ENCODE measurements around the gene SAXO1. TPM values are rescaled to one million over a fixed set of nuclear protein-coding genes. Genes with fewer than 3 reads are reported as not detected.

SAXO1 gene
- total RNA-seq, 1 experiment from 2014 or later, result 0.09 TPM

- no peak overlapping the region for H3K4me3 Mint-ChIP-seq
- no peak for ATAC-seq
- no peak for TF ChIP-seq CBFB (CRISPR knock-in tag; IDR thresholded peaks at IDR 0.05; ENCODE audit: low read depth)
- TF ChIP-seq ELF4 (CRISPR knock-in tag; IDR thresholded peaks at IDR 0.05; ENCODE audit: low read depth), result no peak
- no peak for TF ChIP-seq FOXP1 (CRISPR knock-in tag; IDR thresholded peaks at IDR 0.05; ENCODE audit: borderline replicate concordance)
- TF ChIP-seq MLX (CRISPR knock-in tag; IDR thresholded peaks at IDR 0.05), result no peak
- no peak for TF ChIP-seq NFATC4 (CRISPR knock-in tag; IDR thresholded peaks at IDR 0.05)
- no peak for TF ChIP-seq FOXJ3 (CRISPR knock-in tag; IDR thresholded peaks at IDR 0.05; ENCODE audit: borderline replicate concordance)
- TF ChIP-seq, protein P1, sequence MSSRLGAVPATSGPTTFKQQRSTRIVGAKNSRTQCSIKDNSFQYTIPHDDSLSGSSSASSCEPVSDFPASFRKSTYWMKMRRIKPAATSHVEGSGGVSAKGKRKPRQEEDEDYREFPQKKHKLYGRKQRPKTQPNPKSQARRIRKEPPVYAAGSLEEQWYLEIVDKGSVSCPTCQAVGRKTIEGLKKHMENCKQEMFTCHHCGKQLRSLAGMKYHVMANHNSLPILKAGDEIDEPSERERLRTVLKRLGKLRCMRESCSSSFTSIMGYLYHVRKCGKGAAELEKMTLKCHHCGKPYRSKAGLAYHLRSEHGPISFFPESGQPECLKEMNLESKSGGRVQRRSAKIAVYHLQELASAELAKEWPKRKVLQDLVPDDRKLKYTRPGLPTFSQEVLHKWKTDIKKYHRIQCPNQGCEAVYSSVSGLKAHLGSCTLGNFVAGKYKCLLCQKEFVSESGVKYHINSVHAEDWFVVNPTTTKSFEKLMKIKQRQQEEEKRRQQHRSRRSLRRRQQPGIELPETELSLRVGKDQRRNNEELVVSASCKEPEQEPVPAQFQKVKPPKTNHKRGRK (CRISPR knock-in tag; IDR thresholded peaks at IDR 0.05; ENCODE audit: borderline replicate concordance), result no peak
- TF ChIP-seq, protein P2, sequence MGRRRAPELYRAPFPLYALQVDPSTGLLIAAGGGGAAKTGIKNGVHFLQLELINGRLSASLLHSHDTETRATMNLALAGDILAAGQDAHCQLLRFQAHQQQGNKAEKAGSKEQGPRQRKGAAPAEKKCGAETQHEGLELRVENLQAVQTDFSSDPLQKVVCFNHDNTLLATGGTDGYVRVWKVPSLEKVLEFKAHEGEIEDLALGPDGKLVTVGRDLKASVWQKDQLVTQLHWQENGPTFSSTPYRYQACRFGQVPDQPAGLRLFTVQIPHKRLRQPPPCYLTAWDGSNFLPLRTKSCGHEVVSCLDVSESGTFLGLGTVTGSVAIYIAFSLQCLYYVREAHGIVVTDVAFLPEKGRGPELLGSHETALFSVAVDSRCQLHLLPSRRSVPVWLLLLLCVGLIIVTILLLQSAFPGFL (CRISPR knock-in tag; IDR thresholded peaks at IDR 0.05; ENCODE audit: borderline replicate concordance), result no peak
- TF ChIP-seq NR2C2 (CRISPR knock-in tag; IDR thresholded peaks at IDR 0.05), result no peak
- TF ChIP-seq SP1 (CRISPR knock-in tag; conservative IDR thresholded peaks at IDR 0.05), result no peak
- no peak for TF ChIP-seq ZNF416 (CRISPR knock-in tag; IDR thresholded peaks at IDR 0.05)
- no peak for TF ChIP-seq TEAD1 (CRISPR knock-in tag; IDR thresholded peaks at IDR 0.05)
- TF ChIP-seq NR1H2 (CRISPR knock-in tag; IDR thresholded peaks at IDR 0.05), result no peak
- no peak for TF ChIP-seq ATF6 (CRISPR knock-in tag; IDR thresholded peaks at IDR 0.05)
- H3K27ac Mint-ChIP-seq, result no peak overlapping the region
- 0 out of 2 replicates have a peak, but pooled peaks cover 4% of the 10 kb centered on the region for H3K4me1 Mint-ChIP-seq
- no peaks in the 10 kb centered on the region for H3K27me3 Mint-ChIP-seq (ENCODE audit: low read depth)
- no peaks in the 10 kb centered on the region for H3K9me3 Mint-ChIP-seq
- no peak for DNase-seq (ENCODE audit: low spot score)
- no peaks in the 10 kb centered on the region for H3K36me3 Mint-ChIP-seq
- ChIA-PET CTCF (no interaction called here), POLR2A (no interaction called here)
Measured at GRCh38 chr9:18922161-18922885, 110.7 kb downstream of the SAXO1 start.

DNA sequence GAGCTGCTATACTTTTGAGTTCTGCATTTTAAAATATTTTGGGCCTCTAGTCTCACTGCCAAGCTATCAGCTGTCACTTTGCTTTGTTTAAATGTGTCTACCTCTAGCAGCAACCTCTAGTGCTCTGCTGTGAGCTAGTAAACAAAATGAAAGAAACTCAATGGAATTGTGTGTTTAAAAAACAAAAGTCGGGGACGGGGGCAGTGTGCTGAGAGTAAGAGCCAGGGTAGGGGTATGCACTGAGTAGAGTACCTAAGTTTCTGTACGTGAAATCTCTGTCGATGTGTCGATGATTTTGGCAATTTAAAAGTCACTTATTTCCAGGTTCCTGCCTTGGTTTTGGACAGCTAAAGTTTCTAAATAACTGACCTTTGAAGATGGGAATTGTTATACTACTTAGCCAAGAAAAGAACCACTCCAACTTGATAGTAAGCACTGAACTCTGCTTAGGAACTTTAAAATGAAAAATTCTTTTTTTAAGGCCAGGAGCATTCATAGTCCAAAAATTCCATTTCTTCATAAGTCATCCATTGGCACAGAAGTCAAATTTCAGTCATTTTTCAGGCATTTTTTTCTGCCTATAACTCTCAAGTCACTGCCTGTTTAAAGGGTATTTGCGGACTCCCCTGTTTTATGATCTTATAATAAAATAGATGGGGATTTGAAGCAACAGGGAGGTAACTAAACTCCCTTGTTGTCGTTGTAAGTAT lies 111.5 kb downstream of the SAXO1 start:
- H3K27me3 Mint-ChIP-seq (ENCODE audit: low read depth), result no peaks in the 10 kb centered on the region
- H3K4me1 Mint-ChIP-seq, result 0 out of 2 replicates have a peak, but pooled peaks cover 4% of the 10 kb centered on the region
- H3K36me3 Mint-ChIP-seq, result no peaks in the 10 kb centered on the region
- DNase-seq (ENCODE audit: low spot score) (no peak), ATAC-seq (no peak)
- ChIA-PET CTCF (no interaction called here), POLR2A (no interaction called here)
- peaks cover 4% of the 10 kb centered on the region for H3K9me3 Mint-ChIP-seq
- H3K27ac Mint-ChIP-seq, result no peak overlapping the region
- TF ChIP-seq ETV6 (CRISPR knock-in tag; IDR thresholded peaks at IDR 0.05) (no peak), HMGA2 (CRISPR knock-in tag; IDR thresholded peaks at IDR 0.05) (no peak)
- H3K4me3 Mint-ChIP-seq, result no peak overlapping the region
